K562 (cell line): Measurements from ENCODE around the gene TMEM132C. TPM values are rescaled to one million over a fixed set of nuclear protein-coding genes. Genes with fewer than 3 reads are reported as not detected.

ENCODE experiments used
- ATAC-seq: fragments of 200-7000 bp; cut with Tn5 transposase; 3 replicates; pipeline ENCODE4 v1.9.1; 2020; ENCODE audit warnings: moderate library complexity
- BruUV-seq: library from RNA; stranded (reverse); fragments of 400-500 nt; replicated peaks from 2 replicates; lab custom pipeline; 2021; lab: Mats Ljungman, UMichigan
- CTCF ChIA-PET: fragments of 300-600 bp; formaldehyde crosslinking; extraction: SDS; loops from one replicate; lab custom pipeline; 2021; ENCODE audit warnings: low intra/inter-chr PET ratio; lab: Yijun Ruan, JAX
- POLR2A ChIA-PET: fragments of 300-600, 350-650 bp; sonication (Branson Sonifier 250); formaldehyde crosslinking; extraction: SDS; loops from one replicate; lab custom pipeline; 2021; ENCODE audit warnings: antibody characterized with exemption, inconsistent platforms; lab: Yijun Ruan, JAX
- DNase-seq, 4 experiments: peaks; one replicate each; pipeline versions ENCODE4 v3.0.0 to v3.0.0-alpha.2; 2011 to 2018; ENCODE audit warnings: low spot score in 3 of 4, mixed read lengths in 3 of 4; ENCODE audit errors: extremely low read depth in 1 of 4
- FAIRE-seq: peaks from 2 replicates; lab custom pipeline; 2011; peaks lifted over from hg19 to GRCh38; lab: Jason Lieb, UNC
- H2AFZ ChIP-seq: 2 replicates; pipeline ENCODE4 v1.6.0; 2011; ENCODE audit warnings: low read depth, low read length, control low read depth, inconsistent platforms
- H3K27ac ChIP-seq: fragments of 200-600 bp; 3 replicates; pipeline ENCODE4 v1.8.0; 2011; ENCODE audit warnings: low read depth, mild to moderate bottlenecking, control low read depth, inconsistent platforms, low read length, moderate library complexity, mixed read lengths; ENCODE audit errors: extremely low read depth
- H3K27me3 ChIP-seq, 2 experiments: fragments of 300-600 bp in 1 of 2; 2 replicates in 1 of 2; 3 replicates in 1 of 2; pipeline versions ENCODE4 v1.6.0 to v1.8.0; 2011; ENCODE audit warnings: inconsistent platforms in 2 of 2, low read length in 2 of 2, mild to moderate bottlenecking in 1 of 2, mixed read lengths in 1 of 2, moderate library complexity in 1 of 2; ENCODE audit not compliant: control insufficient read depth in 2 of 2, insufficient read depth in 2 of 2
- H3K36me3 ChIP-seq: fragments of 300-600 bp; 3 replicates; pipeline ENCODE4 v1.8.0; 2011; ENCODE audit warnings: mild to moderate bottlenecking, low read length, inconsistent platforms; ENCODE audit not compliant: control insufficient read depth, insufficient read depth
- H3K4me1 ChIP-seq, 2 experiments: fragments of 200-600 bp in 1 of 2; replicated peaks in 1 of 2; 2 replicates in 1 of 2; 3 replicates in 1 of 2; pipeline versions ENCODE4 v1.5.1 to v1.8.0; 2011; ENCODE audit warnings: inconsistent platforms in 2 of 2, low read length in 2 of 2, mild to moderate bottlenecking in 1 of 2, mixed read lengths in 1 of 2, moderate library complexity in 1 of 2; ENCODE audit not compliant: control insufficient read depth in 2 of 2, insufficient read depth in 2 of 2
- H3K4me2 ChIP-seq: 2 replicates; pipeline ENCODE4 v1.6.1; 2011; ENCODE audit warnings: low read length, control low read depth, inconsistent platforms, mixed read lengths; ENCODE audit not compliant: insufficient read depth
- H3K4me3 ChIP-seq: fragments of 200-600 bp; sonication (generic), shearing (Covaris generic); 2 replicates; pipeline ENCODE4 v1.5.1; 2016; ENCODE audit warnings: control low read depth, inconsistent platforms
- H3K79me2 ChIP-seq: fragments of 200-600 bp; 3 replicates; pipeline ENCODE4 v1.8.0; 2011; ENCODE audit warnings: low read length, inconsistent platforms; ENCODE audit not compliant: control insufficient read depth, insufficient read depth
- H3K9ac ChIP-seq, 2 experiments: 2 replicates each; pipeline versions ENCODE4 v1.6.0 to v1.6.1; 2011; ENCODE audit warnings: low read depth in 2 of 2, low read length in 2 of 2, control low read depth in 1 of 2, inconsistent platforms in 1 of 2, mild to moderate bottlenecking in 1 of 2, mixed read lengths in 1 of 2; ENCODE audit not compliant: insufficient read depth in 1 of 2
- H3K9me1 ChIP-seq: one replicate; pipeline ENCODE4 v1.6.0; 2011; ENCODE audit warnings: inconsistent platforms, mild to moderate bottlenecking, low read length, moderate library complexity; ENCODE audit not compliant: control insufficient read depth, insufficient read depth
- H3K9me3 ChIP-seq: replicated peaks from 2 replicates; pipeline ENCODE4 v1.5.1; 2011; ENCODE audit warnings: low read depth, low read length, inconsistent platforms; ENCODE audit not compliant: control insufficient read depth, insufficient read depth
- H4K20me1 ChIP-seq: replicated peaks from 2 replicates; pipeline ENCODE4 v1.6.1; 2011; ENCODE audit warnings: low read length, inconsistent platforms, mixed read lengths; ENCODE audit not compliant: control insufficient read depth, insufficient read depth
- CREB3L1 ChIP-seq: fragments of 450-650 bp; IDR thresholded peaks from 2 replicates; pipeline ENCODE4 v1.6.1; 2014; ENCODE audit warnings: low read depth, mild to moderate bottlenecking, moderate library complexity, borderline replicate concordance
- ESRRB ChIP-seq: fragments of 250-450 bp; sonication (Bioruptor Pico); IDR thresholded peaks from 2 replicates; pipeline ENCODE4 v1.5.0; 2020; ENCODE audit warnings: mild to moderate bottlenecking, moderate library complexity, borderline replicate concordance
- LCOR ChIP-seq: sonication (generic); formaldehyde crosslinking; IDR thresholded peaks from 2 replicates; pipeline ENCODE4 v1.8.0; 2022; ENCODE audit warnings: mild to moderate bottlenecking, missing genetic modification reagents
- MCM2 ChIP-seq: fragments of 450-650 bp; IDR thresholded peaks from 2 replicates; pipeline ENCODE4 v1.6.1; 2017; ENCODE audit warnings: low read depth, mild to moderate bottlenecking
- NFE2L1 ChIP-seq: fragments of 450-650 bp; IDR thresholded peaks from 2 replicates; pipeline ENCODE4 v1.6.1; 2016; ENCODE audit warnings: missing genetic modification characterization, low read depth, mild to moderate bottlenecking, missing compliant biosample characterization, moderate library complexity, borderline replicate concordance
- NR2F6 ChIP-seq: fragments of 450-650 bp; formaldehyde crosslinking; IDR thresholded peaks from 2 replicates; pipeline ENCODE4 v1.4.0; 2020; ENCODE audit warnings: mild to moderate bottlenecking
- OTX1 ChIP-seq: fragments of 450-650 bp; formaldehyde crosslinking; IDR thresholded peaks from 2 replicates; pipeline ENCODE4 v1.4.0; 2022; ENCODE audit warnings: mild to moderate bottlenecking
- SIN3A ChIP-seq, 2 experiments: fragments of 150-350 bp in 1 of 2; IDR thresholded peaks; 2 replicates each; pipeline ENCODE4 v1.6.1; 2011 to 2016; ENCODE audit warnings: borderline replicate concordance in 2 of 2, low read depth in 2 of 2, low read length in 2 of 2, mild to moderate bottlenecking in 2 of 2, moderate library complexity in 2 of 2; ENCODE audit not compliant: control insufficient read depth in 1 of 2
- SLC30A9 ChIP-seq: fragments of 250-450 bp; sonication (Bioruptor Pico); IDR thresholded peaks from 2 replicates; pipeline ENCODE4 v1.8.0; 2022; ENCODE audit warnings: mild to moderate bottlenecking, moderate library complexity
- SP1 ChIP-seq: sonication (generic); formaldehyde crosslinking; IDR thresholded peaks from 2 replicates; pipeline ENCODE4 v1.8.1; 2022; ENCODE audit warnings: mild to moderate bottlenecking, missing genetic modification reagents
- SRSF7 ChIP-seq: fragments of 200-400 bp; formaldehyde crosslinking; optimal IDR thresholded peaks from 2 replicates; pipeline ENCODE3; 2017; ENCODE audit warnings: mild to moderate bottlenecking, low read depth, low read length
- TFE3 ChIP-seq: fragments of 450-650 bp; formaldehyde crosslinking; IDR thresholded peaks from 2 replicates; pipeline ENCODE4 v1.4.0; 2020; ENCODE audit warnings: mild to moderate bottlenecking, mixed read lengths
- YY1 ChIP-seq, 3 experiments: IDR thresholded peaks; 2 replicates each; pipeline ENCODE4 v1.6.1; 2011; ENCODE audit warnings: low read length in 2 of 3, mild to moderate bottlenecking in 2 of 3, moderate library complexity in 2 of 3, borderline replicate concordance in 1 of 3, control low read depth in 1 of 3, low read depth in 1 of 3; ENCODE audit not compliant: insufficient read depth in 3 of 3, insufficient replicate concordance in 2 of 3, control insufficient read depth in 1 of 3, insufficient read length in 1 of 3; ENCODE audit errors: extremely low read depth in 1 of 3
- ZNF121 ChIP-seq: sonication (generic); formaldehyde crosslinking; conservative IDR thresholded peaks from 2 replicates; pipeline ENCODE4 v1.8.0; 2022; ENCODE audit warnings: missing genetic modification reagents
- ZNF232 ChIP-seq: sonication (generic); formaldehyde crosslinking; IDR thresholded peaks from 2 replicates; pipeline ENCODE4 v1.8.0; 2022; ENCODE audit warnings: mild to moderate bottlenecking, missing genetic modification reagents
- ZNF280B ChIP-seq: fragments of 250-450 bp; sonication (Bioruptor Pico); IDR thresholded peaks from 2 replicates; pipeline ENCODE4 v1.5.1; 2021; ENCODE audit warnings: mild to moderate bottlenecking
- ZNF282 ChIP-seq: sonication (generic); formaldehyde crosslinking; IDR thresholded peaks from 2 replicates; pipeline ENCODE4 v1.8.1; 2023; ENCODE audit warnings: missing genetic modification reagents
- ZNF384 ChIP-seq: IDR thresholded peaks from 2 replicates; pipeline ENCODE4 v1.6.1; 2012; ENCODE audit warnings: low read depth, low read length, improper control_type of control experiment
- ZNF830 ChIP-seq: fragments of 250-450 bp; sonication (Bioruptor Pico); IDR thresholded peaks from 2 replicates; pipeline ENCODE4 v1.5.0; 2021; ENCODE audit warnings: mild to moderate bottlenecking
- ZZZ3 ChIP-seq: fragments of 450-650 bp; IDR thresholded peaks from 2 replicates; pipeline ENCODE4 v1.6.1; 2016; ENCODE audit warnings: antibody characterized with exemption, mild to moderate bottlenecking, moderate library complexity
- WGBS: fragments of 100-300 bp; shearing (Covaris generic); methylation state at CpG from one replicate; pipeline ENCODE4 v1.1.6; 2016; ENCODE audit warnings: low coverage, mixed read lengths; ENCODE audit not compliant: insufficient coverage; ENCODE audit errors: missing lambda C conversion rate; 5-methylcytosine and 5-hydroxymethylcytosine counted together
- in situ Hi-C: fragments of 300-500 bp; cut with MboI; formaldehyde crosslinking; loops from 4 replicates; pipeline ENCODE4 v1.15.0; 2018; ENCODE audit warnings: inconsistent platforms, mixed read lengths
- intact Hi-C: fragments of 100-400 bp; cut with micrococcal nuclease; formaldehyde crosslinking; loops from 2 replicates; pipeline ENCODE4 v1.14.2; 2022
- polyA plus RNA-seq, 8 experiments: library from polyadenylated mRNA; depleted of rRNA in 4 of 8; stranded (reverse) in 5 of 8; unstranded in 3 of 8; fragments of >200 nt; fragmentation: Nextera tagmentation in 2 of 8; fragmentation: Illumina TruSeq in 1 of 8; extraction: Ambion mirVana in 2 of 8; extraction: Trizol in 1 of 8; gene quantifications; 2 replicates each; pipeline versions ENCODE4 v1.2.1 to v1.2.3, GENCODE V29; 2011 to 2014; ENCODE audit warnings: inconsistent platforms in 1 of 8, missing spikeins in 1 of 8
- total RNA-seq, 7 experiments: library from RNA; depleted of rRNA in 6 of 7; stranded (reverse); fragments of >200 nt in 6 of 7; fragmentation: Illumina TruSeq in 2 of 7; extraction: Trizol in 2 of 7; gene quantifications; 2 replicates each; pipeline versions ENCODE4 v1.2.1 to v1.2.3, GENCODE V29; 2011 to 2021; ENCODE audit warnings: low replicate concordance in 1 of 7

The TMEM132C gene
- total and polyA plus RNA-seq, 9 of the 15 experiments (the other 6 are each of a cell fraction or from before 2014, with no cell fraction given), result not detected

DNA sequence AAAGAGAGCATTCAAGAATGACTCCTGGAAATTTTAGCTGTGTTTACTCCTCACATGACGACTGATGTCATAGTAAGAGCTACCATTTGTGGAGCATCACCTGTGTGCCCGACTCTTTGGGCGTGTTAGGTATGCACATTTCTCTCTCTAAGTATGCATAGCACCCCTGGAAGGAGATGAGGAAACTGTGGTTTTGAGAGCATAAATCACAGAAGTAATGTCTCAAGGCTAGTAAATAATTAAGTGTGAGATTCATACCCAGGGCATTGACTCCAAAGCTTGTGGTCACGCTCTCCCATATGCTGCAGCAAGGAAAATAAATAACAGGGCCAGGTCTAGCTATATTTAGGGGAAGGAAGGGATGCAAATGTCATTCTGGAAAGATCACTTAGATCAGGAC is 340.7 kb downstream of the TMEM132C start:
- intact Hi-C loops (no loop called here), in situ Hi-C loops (no loop called here)
- H3K27me3 ChIP-seq, result no peaks in the 10 kb centered on the region; a peak in 1 of 5 replicates
- no peaks in the 10 kb centered on the region for H3K79me2 ChIP-seq
- no peak overlapping the region for H3K4me3 ChIP-seq
- BruUV-seq, result no TSS peak
- no peaks in the 10 kb centered on the region for H4K20me1 ChIP-seq
- H3K9me1 ChIP-seq, result no peaks in the 10 kb centered on the region
- H3K9me3 ChIP-seq, result no peaks in the 10 kb centered on the region
- no peak overlapping the region for H3K9ac ChIP-seq
- TF ChIP-seq OTX1 (CRISPR knock-in tag), result no peak
- TF ChIP-seq ZNF121 (CRISPR knock-in tag), result no peak
- TF ChIP-seq YY1 (IDR thresholded peaks at IDR 0.05; ENCODE audit: borderline replicate concordance in 1 of 3, control insufficient read depth in 1 of 3, extremely low read depth in 1 of 3, insufficient read depth in 3 of 3, insufficient read length in 1 of 3, insufficient replicate concordance in 2 of 3, low read depth in 1 of 3, low read length in 2 of 3), result no peak
- TF ChIP-seq ZNF232, result no peak
- no peak for TF ChIP-seq ZNF384
- TF ChIP-seq SIN3A (IDR thresholded peaks at IDR 0.05; ENCODE audit: borderline replicate concordance in 2 of 2, control insufficient read depth in 1 of 2, low read depth in 2 of 2, low read length in 2 of 2), result no peak
- TF ChIP-seq ZZZ3, result no peak
- no peak for TF ChIP-seq TFE3 (CRISPR knock-in tag)
- no peak for TF ChIP-seq NR2F6 (CRISPR knock-in tag)
- no peak for TF ChIP-seq ZNF282 (CRISPR knock-in tag)
- no peak for TF ChIP-seq MCM2
- no peak for TF ChIP-seq LCOR
- no peak for TF ChIP-seq NFE2L1
- TF ChIP-seq CREB3L1, result no peak
- TF ChIP-seq SP1 (CRISPR knock-in tag), result no peak
- TF ChIP-seq SRSF7, result no peak
- no peak for TF ChIP-seq SLC30A9 (CRISPR knock-in tag)
- TF ChIP-seq ZNF280B (CRISPR knock-in tag), result no peak
- TF ChIP-seq ESRRB, result no peak
- no peak for TF ChIP-seq ZNF830 (CRISPR knock-in tag)
- TF ChIP-seq, all 486 proteins: peak for 0
- no peak for FAIRE-seq
- no peak overlapping the region for H3K27ac ChIP-seq
- 0% methylated on average over 4 of the region's 4 CpGs for WGBS
- H2AFZ ChIP-seq, result no peak overlapping the region
- no peaks in the 10 kb centered on the region for H3K36me3 ChIP-seq
- H3K4me1 ChIP-seq, result no peaks in the 10 kb centered on the region
- DNase-seq, result no peak
- H3K4me2 ChIP-seq, result no peak overlapping the region
- CTCF ChIA-PET, result no interaction called here
- no peak for ATAC-seq
- POLR2A ChIA-PET, result no interaction called here
